ENCODE data around the gene STAT1.

Gene STAT1

DNA sequence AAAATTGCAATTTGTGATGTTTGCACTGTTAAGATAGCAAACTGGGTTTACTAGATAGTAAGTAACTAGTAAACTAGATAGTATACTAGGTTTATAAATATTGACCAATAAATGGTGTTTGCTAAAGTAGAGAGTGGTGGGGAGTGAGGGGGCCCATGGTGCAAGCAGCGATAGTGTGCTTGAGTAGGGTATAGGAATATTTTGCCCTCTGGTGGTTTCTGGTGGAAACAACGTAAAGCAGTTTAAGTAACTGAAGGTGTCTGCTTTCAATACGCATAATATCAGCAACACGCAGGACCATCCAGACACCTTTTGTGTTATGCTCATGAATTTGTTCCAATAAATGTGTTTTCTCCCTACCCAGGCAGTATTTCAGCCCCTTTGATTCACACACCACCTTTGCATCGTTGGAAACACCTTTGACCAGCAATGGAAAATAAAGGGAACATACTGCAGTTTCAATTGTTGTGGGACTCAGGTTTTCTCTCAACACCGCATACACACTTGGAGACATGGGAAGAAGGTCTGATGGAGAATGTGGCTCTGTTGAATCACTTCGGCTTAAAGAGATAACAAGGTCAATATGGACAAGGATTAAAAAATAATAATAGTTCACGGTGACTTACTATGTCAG is 16.7 kb upstream of the STAT1 start:
- DNase-seq, result peak; percentile 44

DNA sequence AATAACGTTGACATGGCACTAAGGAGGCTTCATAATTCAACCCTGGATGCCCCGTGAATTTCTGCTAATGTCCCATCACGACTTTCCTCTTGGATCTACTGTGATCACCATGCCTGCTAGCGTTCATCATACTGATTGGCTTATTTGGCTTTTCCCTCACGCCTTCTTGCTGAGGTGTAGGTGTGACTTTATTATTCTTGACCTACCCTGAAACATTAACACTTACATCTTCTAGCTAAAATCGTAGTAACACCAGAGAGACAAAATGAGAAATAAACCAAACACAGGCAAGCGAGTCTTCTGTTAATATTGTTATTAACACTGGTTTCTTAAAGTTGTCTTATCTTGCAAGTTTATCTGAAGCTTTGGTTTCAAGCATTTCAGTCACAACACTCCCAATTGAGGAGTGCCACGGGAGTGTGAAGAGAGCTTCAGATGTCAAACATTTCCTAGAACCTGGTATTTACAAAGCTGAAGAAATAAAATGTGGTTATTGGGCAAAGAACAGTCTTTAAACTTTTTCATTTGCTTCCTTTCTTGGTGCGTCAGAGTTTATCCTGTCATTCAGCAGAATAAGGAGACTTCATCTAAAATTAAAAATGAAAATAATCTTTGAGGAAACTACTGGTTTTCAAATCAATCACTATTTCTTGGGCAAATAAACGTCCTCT is 15.4 kb upstream of the STAT1 start:
- no peak for DNase-seq

DNA sequence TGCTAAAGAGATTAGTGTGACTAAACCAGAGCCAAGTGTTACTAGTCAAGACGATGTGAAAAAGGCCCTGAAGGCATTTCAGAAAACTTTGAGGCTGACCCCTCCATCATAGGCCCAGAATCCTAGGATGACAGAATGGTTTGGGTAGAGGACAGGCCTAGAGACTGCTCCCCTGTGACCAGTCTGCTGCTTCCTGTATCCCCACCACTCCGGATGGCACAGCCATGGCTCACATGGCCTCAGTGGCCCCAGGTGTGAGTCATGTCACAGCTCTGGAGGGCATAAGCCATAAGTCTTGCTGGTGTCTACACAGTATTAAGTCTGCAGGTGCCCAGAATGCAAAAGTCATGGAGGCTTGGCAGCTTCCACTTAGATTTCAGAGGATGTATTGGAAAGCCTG is 12.4 kb upstream of the STAT1 start:
- no peak for DNase-seq

DNA sequence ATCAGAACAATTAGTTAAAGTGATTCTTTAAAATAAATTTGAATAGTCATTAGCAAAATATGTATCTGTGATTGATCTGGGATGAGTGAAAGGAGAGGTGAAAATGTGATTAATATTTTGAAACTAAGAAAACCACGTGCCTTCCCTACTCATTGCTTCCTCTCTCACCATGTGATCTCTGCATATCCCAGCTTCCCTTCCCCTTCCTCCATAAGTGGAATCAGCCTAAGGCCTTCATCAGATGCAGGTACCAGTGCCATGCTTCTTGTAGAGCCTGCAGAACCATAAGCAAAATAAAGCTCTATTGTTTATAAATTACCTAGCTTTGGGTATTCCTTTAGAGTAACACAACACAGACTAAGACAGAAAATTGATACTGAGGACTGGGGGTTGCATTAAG is 11.2 kb upstream of the STAT1 start:
- DNase-seq, result no peak

DNA sequence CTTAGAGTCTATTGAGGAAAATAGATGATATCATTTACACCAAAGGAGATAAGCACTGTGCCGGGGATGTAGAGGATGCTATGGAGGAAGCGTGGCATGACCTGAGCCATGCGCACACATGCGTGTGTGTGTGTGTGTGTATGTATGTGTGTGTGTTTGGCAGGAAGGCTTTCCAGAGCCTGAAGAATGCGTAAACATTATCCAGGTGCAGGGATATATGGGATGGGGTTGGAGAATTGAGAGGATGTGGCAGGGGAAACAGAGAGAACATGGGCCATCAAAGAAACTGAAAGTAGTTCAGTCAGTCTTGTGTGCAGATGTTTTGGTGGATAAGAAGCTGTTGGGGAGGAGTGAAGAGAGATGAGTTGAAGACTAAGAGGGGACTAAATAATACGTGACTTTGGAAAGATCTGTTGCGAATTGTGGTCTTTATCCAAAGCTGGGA is 9.3 kb upstream of the STAT1 start:
- DNase-seq, result no peak

DNA sequence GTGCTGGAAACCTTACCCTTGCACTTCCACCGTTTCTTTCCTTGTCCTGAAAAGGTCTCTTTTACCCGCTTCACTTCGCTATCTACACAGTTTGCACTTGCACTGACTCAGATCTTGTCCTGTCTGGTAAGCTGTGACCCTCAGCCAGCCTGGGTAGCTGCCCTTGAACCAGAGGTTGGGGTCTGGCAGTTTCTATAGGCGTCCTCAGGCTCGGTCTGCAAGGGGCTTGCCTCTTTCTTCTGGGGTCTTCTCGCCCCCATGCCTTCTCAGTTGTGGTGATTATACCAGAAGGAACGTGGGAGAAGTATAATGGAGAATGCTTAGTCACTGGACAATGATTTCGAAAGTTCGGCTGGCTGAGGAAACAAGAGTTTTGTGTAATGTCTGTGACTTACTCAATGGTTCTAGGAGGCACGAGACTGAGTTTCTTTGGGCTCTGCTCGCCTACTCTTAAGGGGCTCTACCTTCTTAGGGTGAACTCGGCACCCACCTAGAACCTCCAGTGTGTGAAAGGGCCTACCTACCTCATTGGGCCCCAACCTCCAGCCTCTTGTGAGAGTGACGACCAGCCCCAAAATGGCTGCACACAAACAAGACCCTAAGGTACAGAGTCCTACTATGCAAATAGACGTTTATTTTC is 6.9 kb upstream of the STAT1 start:
- DNase-seq, result no peak

DNA sequence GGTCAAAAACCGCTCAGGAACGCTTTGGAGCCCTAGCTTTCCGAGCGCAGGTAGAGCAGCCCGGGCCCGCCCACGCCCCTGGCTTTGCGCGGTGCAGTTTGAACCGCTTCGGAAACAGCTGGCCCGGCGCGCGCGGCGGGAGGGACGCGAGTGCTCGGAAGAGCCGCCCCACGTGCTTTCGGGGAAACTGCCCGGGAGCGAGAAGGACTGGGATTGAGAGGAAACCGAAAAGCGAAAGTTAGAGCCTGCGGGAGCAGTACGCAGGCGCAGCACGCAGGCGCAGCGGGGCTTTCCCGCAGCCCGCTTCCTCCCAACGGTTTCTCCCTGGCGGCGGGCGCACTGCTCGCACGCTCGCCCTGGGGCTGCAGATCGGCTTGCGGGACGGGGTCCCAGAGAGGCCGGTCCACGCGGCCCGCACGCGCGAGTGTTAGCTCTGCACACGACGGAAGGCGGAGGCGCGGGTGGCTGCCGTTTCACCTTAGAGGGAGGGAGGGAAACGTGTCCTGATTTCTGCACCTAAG is 6.3 kb upstream of the STAT1 start:
- peak; percentile 91 for DNase-seq

DNA sequence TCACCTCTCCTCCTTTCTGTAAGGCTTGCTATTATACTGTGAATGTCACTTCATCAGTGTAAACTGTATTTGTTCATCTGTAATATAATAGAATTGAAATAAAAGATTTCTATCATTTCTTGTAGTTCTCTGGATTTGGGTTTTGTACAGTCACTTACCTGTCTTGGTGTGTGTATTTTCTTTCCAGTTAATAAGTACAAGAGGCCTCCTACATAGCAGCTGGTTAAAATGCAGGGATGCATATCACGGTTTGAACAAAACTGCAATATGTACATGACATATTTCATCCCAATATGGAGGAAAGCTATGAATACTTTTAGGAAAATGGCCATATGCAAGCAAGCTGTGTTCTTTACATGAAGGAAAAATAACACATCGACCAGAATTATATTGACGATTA is 5.4 kb upstream of the STAT1 start:
- no peak for DNase-seq

DNA sequence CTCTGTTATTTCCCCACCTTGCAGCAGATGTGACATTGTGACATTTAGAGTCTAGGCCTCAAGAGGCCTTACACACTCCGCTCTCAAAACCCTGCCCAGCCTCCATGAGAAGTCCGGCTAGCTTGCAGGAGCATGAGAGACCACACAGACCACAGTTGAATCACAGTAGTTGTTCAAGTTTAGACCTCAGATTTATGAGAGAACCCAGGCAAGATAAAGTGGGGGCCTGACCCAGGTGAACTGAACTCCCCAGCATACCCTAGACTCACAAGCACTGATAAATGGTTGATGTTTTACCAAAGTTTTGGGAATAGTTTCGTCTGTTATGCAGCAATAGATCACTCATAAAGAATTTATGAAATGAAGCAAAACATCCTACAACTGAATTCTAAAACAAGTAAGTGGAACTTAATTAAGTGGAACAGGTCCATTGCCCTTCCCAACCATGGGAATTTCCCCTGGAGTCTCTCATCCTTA is 4.7 kb upstream of the STAT1 start:
- no peak for DNase-seq

DNA sequence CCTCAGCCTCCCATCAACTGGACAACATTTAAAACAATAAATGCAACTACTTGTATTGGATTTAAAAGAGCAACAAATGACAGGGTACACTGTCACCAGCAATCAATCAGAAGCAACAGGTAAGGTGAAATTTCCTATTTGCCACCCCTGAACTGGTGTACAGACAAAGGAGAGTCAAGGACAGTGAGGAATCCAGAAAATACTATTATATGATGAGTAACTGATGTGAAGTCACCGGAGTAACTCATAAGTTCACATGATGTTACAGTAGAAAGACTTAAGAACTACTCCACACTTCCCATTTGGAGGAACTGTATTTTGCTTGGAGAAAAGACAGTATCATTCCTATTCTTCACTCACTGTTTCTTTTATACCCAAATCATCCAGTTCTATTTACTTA is 4.1 kb upstream of the STAT1 start:
- no peak for DNase-seq

DNA sequence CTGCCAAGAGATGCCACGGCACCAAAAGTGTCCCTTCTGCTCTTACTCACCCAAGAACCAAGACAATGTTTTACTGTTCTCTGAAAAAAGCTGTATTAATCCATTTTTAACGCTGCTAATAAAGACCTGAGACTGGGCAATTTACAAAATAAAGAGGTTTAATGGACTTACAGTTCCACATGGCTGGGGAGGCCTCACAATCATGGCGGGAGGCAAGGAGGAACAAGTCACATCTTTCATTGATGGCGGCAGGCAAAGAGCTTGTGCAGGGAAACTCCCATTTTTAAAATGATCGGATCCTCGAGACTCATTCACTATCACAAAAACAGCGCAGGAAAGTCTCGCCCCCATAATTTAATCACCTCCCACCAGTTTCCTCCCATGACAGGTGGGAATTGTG is 1.9 kb upstream of the STAT1 start:
- DNase-seq, result no peak

DNA sequence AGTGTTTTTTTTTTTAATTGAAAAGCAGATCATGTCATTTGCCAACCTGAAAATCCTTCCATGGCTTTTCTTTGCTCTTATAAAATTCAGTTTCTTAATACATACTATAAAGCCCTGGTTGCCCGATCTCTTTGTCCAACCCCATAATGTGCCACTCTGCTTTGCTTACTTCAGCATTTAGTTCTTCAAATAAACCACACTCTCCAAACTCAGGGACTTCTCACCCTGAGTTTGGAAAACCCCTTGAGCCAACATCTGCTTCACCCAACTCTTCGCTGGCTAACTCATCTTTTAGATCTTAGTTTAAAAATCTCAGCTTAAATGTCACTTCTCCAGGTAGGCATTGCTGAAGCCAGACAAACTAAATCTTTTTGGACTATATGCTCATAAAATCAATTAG is 1.3 kb upstream of the STAT1 start:
- DNase-seq, result no peak

DNA sequence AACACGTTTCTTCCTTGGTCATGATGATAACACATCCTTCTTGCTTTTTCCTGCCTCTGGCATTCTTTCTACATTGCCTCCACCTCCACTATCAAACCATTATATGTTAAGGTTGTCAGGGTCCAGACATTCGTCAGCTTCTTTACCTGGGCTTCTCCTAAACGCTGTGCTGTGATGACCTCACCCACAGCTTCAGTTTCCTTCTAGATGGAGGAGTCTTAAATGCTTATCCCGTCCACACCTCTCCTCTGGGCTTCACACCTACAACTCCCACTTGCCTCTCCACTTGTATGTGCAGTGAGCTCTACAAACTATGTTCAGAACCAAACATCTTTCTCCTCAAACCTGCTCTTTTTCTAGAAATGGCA is 666 bp upstream of the STAT1 start:
- DNase-seq, result peak; percentile 18

DNA sequence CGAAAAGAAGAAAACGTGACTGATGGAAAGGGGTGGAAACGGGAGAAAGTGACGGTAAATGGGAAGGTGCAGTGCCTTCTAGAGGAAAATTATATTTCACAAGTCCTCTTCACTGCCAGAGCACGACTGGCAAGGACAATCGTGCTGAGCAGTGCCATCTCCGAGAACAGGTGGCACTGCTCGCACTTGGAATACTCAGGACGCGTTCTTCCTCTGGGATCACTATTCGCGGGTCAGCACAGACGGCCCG is 364 bp downstream of the STAT1 start:
- DNase-seq, result no peak

DNA sequence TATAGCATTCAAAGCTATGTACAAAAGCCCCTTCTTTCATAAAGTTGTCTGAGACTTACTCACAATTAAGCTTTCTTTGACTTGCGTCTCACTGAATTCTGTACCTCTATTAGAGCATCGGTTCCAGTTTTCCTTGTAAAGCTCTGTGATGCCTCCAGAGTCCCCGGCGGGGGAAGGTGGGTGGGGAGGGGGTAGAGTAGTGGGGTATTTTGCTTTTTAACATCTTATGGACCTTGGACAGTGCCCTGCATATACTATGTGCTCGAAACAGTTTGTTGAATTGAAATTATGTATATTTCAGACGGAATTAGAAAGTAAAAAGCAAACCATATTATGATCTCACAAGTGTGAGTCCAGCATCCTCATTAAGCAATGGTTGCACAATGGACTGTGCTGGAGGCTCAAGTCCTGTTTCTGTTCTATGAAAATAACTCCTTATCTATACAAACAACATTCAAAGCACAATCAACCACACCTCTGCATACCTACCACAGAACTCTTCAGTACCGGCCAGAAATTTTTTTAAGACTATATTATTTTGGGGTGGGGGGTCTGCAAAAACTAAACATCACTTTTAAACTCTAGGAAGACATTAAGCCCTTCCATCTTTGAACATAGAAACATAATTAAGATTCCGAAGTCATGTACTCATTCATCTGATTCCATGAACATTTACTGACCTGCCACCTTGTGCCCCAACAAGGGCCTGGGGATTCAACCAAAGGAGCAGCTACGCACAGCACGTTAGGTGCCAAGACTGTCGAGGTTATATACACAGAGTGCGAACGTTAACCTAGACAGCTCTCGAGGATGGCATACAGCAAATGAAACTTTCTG is 908 bp downstream of the STAT1 start:
- no peak for DNase-seq

DNA sequence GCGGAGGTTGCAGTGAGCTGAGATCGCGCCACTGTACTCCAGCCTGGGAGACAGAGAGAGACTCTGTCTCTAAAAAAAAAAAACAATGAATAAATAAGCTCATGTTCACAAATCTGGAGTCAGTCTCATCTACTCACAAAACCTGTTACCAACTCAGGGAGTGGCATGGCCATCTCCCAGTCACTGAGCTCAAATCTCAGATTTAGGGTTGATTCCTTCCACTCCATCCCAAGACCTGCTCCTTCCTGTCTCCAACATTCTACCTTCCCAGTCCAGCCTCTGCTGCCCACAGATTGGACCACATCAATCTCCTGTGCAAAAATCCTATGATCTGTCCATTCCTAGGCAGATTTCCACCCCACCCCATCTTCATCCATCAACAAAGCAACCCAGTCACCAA is 1.6 kb downstream of the STAT1 start:
- no peak for DNase-seq

DNA sequence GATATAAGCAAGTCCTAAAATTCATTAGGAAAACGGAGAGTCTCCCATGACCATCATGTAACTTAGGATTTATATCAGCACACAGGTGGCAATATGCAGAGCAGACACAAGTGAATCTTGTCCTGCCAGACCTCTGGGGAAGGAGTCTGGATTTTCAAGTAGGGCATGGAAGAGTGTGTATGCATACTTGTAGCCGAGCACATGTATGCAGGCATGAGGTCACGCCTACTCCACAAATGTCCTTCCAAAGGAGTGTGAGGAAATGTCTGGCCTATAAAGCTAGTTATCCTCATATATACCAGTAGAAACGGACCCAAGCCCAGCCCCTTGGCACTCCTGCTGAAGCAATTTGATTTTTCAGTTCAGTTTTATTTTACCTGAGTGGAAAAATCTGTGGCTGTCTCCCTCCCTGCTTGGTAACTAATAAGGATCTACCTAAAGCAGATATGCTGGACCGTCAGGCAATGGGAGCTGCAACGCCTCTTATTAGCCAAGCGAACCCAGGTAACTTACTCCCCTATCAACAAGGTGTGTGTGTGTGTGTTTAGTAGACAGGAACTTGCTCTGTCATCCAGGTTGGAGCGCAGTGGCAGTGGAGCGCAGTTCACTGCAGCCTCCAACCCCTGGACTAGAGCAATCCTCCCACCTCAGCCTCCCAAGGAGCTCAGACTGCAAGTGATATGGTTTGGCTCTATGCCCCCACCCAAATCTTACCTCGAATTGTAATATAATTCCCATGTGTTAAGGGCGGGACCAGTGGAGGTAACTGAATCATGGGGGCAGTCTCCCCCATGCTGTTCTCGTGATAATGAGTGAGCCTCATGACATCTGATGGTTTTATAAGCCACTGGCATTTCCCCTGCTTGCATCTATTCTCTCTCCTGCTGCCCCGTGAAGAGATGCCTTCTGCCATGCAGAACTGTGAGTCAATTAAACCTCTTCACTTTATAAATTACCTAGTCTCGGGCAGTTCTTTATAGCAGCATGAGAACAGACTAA is 2.8 kb downstream of the STAT1 start:
- no peak for DNase-seq

DNA sequence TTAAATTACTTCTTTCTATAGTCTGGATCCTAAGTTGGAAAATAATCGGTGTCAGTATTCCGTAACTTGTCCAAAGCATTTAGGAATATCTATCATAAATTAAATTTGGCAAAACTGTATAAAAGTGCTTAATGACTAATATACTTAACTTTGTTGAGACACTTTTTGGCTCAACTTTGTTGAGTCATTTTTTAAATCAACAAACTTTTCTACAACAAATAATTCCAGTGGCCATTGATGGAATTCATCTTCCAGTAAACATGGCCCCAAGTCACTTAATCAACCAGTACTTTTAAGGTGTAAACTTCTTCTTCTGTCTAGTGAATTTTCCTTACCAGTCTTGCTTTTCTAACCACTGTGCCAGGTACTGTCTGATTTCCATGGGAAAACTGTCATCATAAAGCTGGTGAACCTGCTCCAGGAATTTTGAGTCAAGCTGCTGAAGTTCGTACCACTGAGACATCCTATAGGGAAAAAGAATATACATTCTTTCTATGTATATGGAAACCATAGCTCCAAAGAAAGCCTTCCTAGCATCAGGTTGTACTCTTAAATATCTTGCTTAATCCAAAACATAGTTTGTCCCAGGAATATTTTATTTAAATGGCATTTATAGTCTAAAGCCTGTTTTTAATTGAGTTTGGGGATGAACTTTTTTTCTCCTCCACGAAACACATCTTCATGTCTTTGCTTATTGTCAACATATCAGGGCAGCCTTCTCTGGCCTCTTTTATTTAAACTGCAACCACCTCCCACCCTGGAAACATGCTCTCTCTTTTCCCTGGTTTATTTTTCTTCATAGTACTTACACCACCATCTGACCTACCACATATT is 4.2 kb downstream of the STAT1 start:
- DNase-seq, result no peak

DNA sequence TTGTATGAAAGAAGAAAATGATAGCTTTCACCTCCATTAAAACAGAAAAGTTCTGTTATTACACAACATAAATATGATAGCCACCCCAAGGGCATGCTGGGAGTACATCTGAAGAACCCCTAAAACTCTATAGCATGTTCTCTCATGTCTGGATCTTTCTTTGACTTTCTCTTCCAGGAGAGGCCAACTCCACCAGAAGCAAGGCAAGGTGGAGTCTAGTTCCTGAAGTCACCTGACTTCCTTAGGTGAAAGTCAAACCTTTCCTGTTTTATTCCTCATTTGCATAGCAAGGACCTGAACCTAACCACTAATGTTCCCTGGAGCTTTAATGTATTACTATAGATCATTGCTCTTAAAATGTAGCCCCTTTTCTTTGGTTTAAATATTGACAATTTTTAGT is 5.7 kb downstream of the STAT1 start:
- no peak for DNase-seq

DNA sequence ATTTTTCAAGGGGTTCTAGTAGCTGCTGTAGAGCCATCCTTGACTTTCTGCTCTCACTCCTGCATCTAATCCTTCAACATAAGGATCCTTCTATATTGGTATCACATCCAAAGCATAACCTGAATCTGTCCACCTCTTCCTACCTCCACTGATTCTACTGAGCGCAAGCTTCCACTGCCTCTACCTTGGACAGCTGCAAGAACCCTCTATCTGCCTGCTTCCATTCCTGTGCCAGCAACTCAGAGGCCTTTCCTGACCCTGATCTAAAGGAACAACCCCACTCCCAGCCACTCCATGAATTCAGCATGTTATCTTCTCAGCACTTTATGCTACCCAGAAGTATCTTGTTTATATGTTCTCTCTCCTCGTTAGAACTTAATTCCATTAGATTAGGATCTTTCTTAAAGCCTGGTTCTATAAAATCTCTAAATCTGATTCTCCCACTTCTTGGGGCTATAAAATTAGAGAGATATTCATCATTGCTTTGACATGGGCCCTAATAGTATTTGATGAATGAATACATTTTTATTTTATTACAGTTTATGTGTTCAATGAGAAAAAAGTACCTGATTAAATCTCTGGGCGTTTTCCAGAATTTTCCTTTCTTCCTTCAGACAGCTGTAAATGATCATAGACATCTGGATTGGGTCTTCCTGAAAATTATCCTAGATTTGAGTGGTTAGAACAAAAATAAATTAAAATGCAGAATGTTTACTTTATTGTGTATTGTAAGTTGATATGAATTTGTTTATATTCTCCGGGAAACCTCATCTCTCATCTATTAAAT is 6.8 kb downstream of the STAT1 start:
- DNase-seq, result no peak

DNA sequence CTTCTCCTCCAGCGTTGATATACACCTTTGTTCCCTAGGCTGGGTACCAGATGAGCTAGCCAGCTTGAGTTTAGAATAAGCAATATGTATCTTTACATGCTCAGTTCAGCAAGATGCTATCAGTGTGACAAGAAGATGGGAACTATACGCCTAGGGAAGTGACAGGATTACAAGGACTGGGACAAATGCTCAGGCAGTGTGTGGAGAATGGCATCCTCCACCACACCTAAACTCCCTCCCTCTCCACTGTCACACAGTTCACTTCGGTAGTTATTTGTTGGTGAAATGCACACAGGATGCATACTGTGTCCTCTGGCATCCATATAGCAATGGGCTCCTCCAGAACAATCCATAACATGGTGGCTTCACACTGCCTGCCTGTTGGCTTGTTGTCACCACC is 7.7 kb downstream of the STAT1 start:
- no peak for DNase-seq

Data from NCI-H146 (cell line).